Tibial nerve (tissue), 4 donors: ENCODE measurements around the gene POLE2. TPM values are rescaled to one million over a fixed set of nuclear protein-coding genes. Genes with fewer than 3 reads are reported as not detected.
A peak's percentile ranks its signal among the peaks of the same experiment; 100 is the strongest.

Experiments
- DNase-seq, 2 donors: peaks; one replicate each; pipeline ENCODE4 v3.0.0-alpha.2; 2019; ENCODE audit warnings: low spot score in 2 of 2
- H3K27ac ChIP-seq, 4 donors: fragments of 200-600 bp; sonication (generic) in 3 of 4; one replicate each; pipeline ENCODE4 v1.5.1; 2017 to 2019; ENCODE audit warnings: mild to moderate bottlenecking in 1 of 4
- H3K27me3 ChIP-seq, 2 donors: fragments of 200-600 bp; sonication (generic) in 1 of 2; one replicate each; pipeline versions ENCODE4 v1.5.1 to v1.6.0; 2017 to 2019
- H3K36me3 ChIP-seq, 3 donors: fragments of 200-600 bp; sonication (generic); one replicate each; pipeline ENCODE4 v1.5.1; 2018 to 2019
- H3K4me1 ChIP-seq, 4 donors: fragments of 200-600 bp; sonication (generic) in 3 of 4; one replicate each; pipeline ENCODE4 v1.5.1; 2017 to 2019
- H3K4me3 ChIP-seq, 4 donors: fragments of 200-600 bp; sonication (generic) in 3 of 4; one replicate each; pipeline ENCODE4 v1.5.1; 2017 to 2019; ENCODE audit warnings: mild to moderate bottlenecking in 1 of 4, moderate library complexity in 1 of 4
- H3K9me3 ChIP-seq, 4 donors: fragments of 200-600 bp; sonication (generic) in 3 of 4; one replicate each; pipeline ENCODE4 v1.5.1; 2017 to 2019
- EP300 ChIP-seq, 2 donors: sonication (generic); formaldehyde crosslinking; IDR thresholded peaks; one replicate each; pipeline ENCODE4 v1.6.1; 2017; ENCODE audit warnings: antibody characterized with exemption in 2 of 2, mild to moderate bottlenecking in 1 of 2
- POLR2A ChIP-seq, 2 donors: fragments of 450-650 bp; IDR thresholded peaks; one replicate each; pipeline ENCODE4 v1.6.1; 2017; ENCODE audit warnings: antibody characterized with exemption in 2 of 2, mild to moderate bottlenecking in 2 of 2, moderate library complexity in 2 of 2
- WGBS, 2 donors: methylation state at CpG; one replicate each; pipeline ENCODE4 v1.1.5; 2018; 5-methylcytosine and 5-hydroxymethylcytosine counted together
- total RNA-seq, 4 donors: library from RNA; depleted of rRNA; stranded (reverse); fragments of >200 nt; gene quantifications; one replicate each; pipeline ENCODE4 v1.1.0, GENCODE V29; 2016
- TF ChIP-seq, protein P1 (sequence below), 5 experiments: fragments of 200-600 bp in 3 of 5; fragments of 450-650 bp in 2 of 5; sonication (generic) in 3 of 5; IDR thresholded peaks; one replicate each; pipeline ENCODE4 v1.5.1; 2016 to 2019; ENCODE audit warnings: antibody characterized with exemption in 5 of 5, mild to moderate bottlenecking in 3 of 5, moderate library complexity in 2 of 5

POLE2 gene
- total RNA-seq, 4 donors from 2014 or later, result 1.1 to 9.6 (median 1.9) TPM

DNA sequence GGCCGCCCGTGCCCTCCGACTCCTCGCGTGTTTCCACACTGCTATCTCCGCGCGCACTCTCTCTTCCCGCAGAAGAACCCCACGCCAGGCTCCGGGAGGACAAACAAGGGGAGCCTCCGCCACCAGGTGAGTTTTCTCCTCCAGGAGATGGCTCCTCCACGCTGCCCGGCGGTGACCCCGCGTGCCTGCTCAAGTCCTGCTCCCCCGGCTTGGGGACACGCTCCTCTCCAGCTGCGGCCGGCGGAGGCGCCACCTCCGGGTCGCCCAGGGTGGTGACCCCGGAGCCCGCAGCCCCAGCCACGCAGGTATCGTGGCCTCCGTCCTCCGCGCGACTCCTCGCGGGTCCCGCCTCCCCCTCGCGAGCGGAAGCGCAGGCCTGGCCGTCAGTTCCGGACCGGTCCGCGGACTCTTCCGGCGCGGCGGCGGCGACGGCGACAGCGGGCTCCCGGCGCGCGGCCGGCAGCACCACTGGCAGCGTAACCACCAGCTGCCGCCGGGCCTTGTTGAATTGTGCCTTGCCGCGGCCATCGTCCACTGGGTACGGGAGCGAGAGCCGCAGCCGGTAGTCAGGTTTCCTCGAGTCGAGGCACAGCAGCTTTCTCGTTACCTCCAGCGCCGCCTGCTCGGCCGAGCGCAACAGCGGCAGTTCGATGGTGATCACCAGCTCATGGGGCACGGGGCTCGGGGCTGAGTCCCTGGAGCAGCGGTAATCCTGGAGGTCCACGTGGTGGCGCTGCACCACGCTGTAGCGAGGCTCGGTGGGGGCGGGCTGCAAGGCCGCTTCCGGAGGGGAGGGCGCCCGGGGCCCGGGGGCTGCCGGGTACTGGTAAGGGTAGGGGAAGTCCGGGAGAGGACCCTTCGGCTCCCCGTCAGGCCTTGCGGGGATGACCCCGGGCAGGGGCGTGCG, 54.1 kb downstream of the POLE2 start:
- 0 to 1% methylated on average over 16 of the region's 101 CpGs for WGBS, 2 donors
- peak; percentile 43 to 82 for TF ChIP-seq EP300 (IDR thresholded peaks at IDR 0.05)
- TF ChIP-seq POLR2A (IDR thresholded peaks at IDR 0.05), result peak in 1 of 2 donors; percentile 71
- TF ChIP-seq, protein P1, sequence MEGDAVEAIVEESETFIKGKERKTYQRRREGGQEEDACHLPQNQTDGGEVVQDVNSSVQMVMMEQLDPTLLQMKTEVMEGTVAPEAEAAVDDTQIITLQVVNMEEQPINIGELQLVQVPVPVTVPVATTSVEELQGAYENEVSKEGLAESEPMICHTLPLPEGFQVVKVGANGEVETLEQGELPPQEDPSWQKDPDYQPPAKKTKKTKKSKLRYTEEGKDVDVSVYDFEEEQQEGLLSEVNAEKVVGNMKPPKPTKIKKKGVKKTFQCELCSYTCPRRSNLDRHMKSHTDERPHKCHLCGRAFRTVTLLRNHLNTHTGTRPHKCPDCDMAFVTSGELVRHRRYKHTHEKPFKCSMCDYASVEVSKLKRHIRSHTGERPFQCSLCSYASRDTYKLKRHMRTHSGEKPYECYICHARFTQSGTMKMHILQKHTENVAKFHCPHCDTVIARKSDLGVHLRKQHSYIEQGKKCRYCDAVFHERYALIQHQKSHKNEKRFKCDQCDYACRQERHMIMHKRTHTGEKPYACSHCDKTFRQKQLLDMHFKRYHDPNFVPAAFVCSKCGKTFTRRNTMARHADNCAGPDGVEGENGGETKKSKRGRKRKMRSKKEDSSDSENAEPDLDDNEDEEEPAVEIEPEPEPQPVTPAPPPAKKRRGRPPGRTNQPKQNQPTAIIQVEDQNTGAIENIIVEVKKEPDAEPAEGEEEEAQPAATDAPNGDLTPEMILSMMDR (IDR thresholded peaks at IDR 0.05), result peak; percentile 79 to 94 (median 87)
- H3K9me3 ChIP-seq, result no peaks in the 10 kb centered on the region
- H3K36me3 ChIP-seq, result no peaks in the 10 kb centered on the region
- H3K4me3 ChIP-seq, result peak overlapping the region; percentile 58 to 98 (median 70)
- H3K27me3 ChIP-seq, result no peaks in the 10 kb centered on the region
- DNase-seq, result peak; percentile 79 to 80
- peaks cover 0 to 54% (median 19%) of the 10 kb centered on the region in 4 donors for H3K4me1 ChIP-seq
- H3K27ac ChIP-seq, result peak overlapping the region; percentile 87 to 97 (median 94)

DNA sequence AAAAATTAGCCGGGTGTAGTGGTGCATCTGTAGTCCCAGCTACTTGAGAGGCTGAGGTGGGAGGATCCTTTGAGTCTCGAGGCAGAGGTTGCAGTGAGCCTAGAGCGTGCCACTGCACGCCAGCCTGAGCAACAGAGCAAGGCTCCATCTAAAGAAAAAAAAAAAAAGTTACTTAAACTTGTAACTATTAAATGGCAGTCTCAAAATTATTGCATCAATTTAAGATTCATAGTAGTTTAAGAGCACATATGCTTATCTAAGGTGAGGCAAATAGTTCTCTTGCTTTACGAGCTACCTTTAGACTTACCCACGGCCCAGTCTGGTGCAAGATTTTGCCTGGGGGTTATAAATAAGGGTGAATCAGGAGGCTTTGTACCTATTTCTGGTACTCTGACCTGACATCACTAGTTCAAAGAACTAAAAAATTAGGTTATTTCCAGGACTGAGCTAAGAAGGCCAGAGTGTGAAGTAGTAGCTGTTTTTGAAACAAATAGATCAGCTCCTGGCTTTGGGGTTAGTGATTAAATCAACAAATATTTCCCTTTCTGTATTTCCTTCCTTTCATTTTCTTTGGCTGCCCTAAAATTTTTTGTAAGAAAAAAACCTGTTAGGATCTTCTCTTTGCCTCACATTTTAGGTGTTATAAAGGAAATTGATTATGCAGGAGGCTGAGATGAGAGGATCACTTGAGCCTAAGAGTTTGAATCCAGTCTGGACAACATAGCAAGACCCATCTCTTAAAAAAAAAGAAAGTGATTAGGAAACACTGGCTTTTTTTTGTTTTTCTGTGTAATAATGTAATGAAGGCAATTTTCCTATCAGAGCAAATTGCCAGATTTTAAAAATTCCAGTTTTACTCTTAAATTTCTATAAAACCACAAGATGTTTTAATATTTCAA, 63.8 kb downstream of the POLE2 start:
- H3K27me3 ChIP-seq, result no peaks in the 10 kb centered on the region
- no peak for DNase-seq
- no peaks in the 10 kb centered on the region for H3K9me3 ChIP-seq
- WGBS, 2 donors, result 77 to 79% methylated on average over 6 of the region's 6 CpGs
- no peak for TF ChIP-seq POLR2A (IDR thresholded peaks at IDR 0.05)
- TF ChIP-seq, protein P1 (IDR thresholded peaks at IDR 0.05), result no peak
- no peak for TF ChIP-seq EP300 (IDR thresholded peaks at IDR 0.05)
- H3K36me3 ChIP-seq, result peaks cover 0 to 14% (median 0%) of the 10 kb centered on the region in 3 donors
- peak overlapping the region in 2 of 4 donors; percentile 45 to 48 for H3K27ac ChIP-seq
- H3K4me3 ChIP-seq, result no peak overlapping the region
- H3K4me1 ChIP-seq, result peaks cover 0 to 41% (median 27%) of the 10 kb centered on the region in 4 donors

DNA sequence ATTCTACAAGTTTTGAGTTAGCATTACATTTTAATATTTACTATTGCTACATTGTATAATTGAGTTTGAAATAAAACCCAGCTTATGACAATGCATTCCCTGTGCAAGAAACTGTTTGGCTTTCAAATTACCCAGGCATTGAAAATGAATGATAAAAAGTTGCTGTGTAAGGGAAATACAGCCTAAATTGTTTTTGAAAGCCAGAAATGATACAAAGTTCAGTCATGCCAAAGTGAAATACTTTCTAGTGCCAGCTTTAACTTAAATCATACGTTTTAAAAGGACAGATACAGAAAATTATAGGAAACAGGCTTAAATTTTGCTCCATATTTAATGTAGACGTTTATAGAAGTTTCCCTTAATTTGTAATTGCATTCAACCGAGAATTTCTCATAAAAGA, 64.6 kb downstream of the POLE2 start:
- WGBS, 2 donors, result 27 to 34% methylated on average over 3 of the region's 3 CpGs
- H3K4me3 ChIP-seq, result no peak overlapping the region
- TF ChIP-seq, protein P1 (IDR thresholded peaks at IDR 0.05), result no peak
- TF ChIP-seq EP300 (IDR thresholded peaks at IDR 0.05) (no peak), POLR2A (IDR thresholded peaks at IDR 0.05) (no peak)
- no peaks in the 10 kb centered on the region for H3K9me3 ChIP-seq
- no peak for DNase-seq
- H3K36me3 ChIP-seq, result peaks cover 0 to 19% (median 3%) of the 10 kb centered on the region in 3 donors
- peaks cover 0 to 49% (median 29%) of the 10 kb centered on the region in 4 donors for H3K4me1 ChIP-seq
- no peaks in the 10 kb centered on the region for H3K27me3 ChIP-seq
- peak overlapping the region in 1 of 4 donors; percentile 44 for H3K27ac ChIP-seq

DNA sequence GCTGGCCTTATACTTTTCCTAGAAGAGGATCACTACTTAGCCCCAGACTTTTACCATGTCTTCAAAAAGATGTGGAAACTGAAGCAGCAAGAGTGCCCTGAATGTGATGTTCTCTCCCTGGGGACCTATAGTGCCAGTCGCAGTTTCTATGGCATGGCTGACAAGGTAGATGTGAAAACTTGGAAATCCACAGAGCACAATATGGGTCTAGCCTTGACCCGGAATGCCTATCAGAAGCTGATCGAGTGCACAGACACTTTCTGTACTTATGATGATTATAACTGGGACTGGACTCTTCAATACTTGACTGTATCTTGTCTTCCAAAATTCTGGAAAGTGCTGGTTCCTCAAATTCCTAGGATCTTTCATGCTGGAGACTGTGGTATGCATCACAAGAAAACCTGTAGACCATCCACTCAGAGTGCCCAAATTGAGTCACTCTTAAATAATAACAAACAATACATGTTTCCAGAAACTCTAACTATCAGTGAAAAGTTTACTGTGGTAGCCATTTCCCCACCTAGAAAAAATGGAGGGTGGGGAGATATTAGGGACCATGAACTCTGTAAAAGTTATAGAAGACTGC, 65.9 kb downstream of the POLE2 start:
- H3K27me3 ChIP-seq, result no peaks in the 10 kb centered on the region
- 60 to 62% methylated on average over 3 of the region's 3 CpGs for WGBS, 2 donors
- H3K36me3 ChIP-seq, result peaks cover 0 to 24% (median 8%) of the 10 kb centered on the region in 3 donors
- no peak for TF ChIP-seq POLR2A (IDR thresholded peaks at IDR 0.05)
- TF ChIP-seq, protein P1 (IDR thresholded peaks at IDR 0.05), result no peak
- no peak for TF ChIP-seq EP300 (IDR thresholded peaks at IDR 0.05)
- no peak for DNase-seq
- peak overlapping the region in 3 of 4 donors; percentile 83 to 98 (median 93) for H3K4me3 ChIP-seq
- peaks cover 0 to 59% (median 29%) of the 10 kb centered on the region in 4 donors for H3K4me1 ChIP-seq
- H3K27ac ChIP-seq, result peak overlapping the region in 2 of 4 donors; percentile 95 to 96
- H3K9me3 ChIP-seq, result no peaks in the 10 kb centered on the region
